Activated CD8-positive, alpha-beta memory T cell treated with anti-CD3 and anti-CD28 coated beads for 4 hours (primary cell): Measurements from ENCODE around the gene OSBPL1A.

Experiments used
- DNase-seq, 2 donors: peaks; one replicate each; pipeline ENCODE4 v3.0.0-alpha.2; 2020; ENCODE audit warnings: low read depth in 2 of 2

Gene OSBPL1A

GRCh38 chr18:24397694-24398368, at the start of gene OSBPL1A:
OSBPL1A (minus strand) TSS chr18:24397824; CDS start chr18:24377533, 20,291 bp downstream.
- DNase-seq: peak; percentile 51 to 65

GRCh38 chr18:24446953-24447538, 49.4 kb upstream of the OSBPL1A start:
- no peak for DNase-seq

- DNase-seq: no peak
These were observed 48.8 kb upstream of the OSBPL1A start for GRCh38 chr18:24446453-24446852.

GRCh38 chr18:24443870-24444269, 46.2 kb upstream of the OSBPL1A start:
- no peak for DNase-seq

GRCh38 chr18:24436939-24437338, 39.3 kb upstream of the OSBPL1A start:
- DNase-seq: no peak

- DNase-seq: no peak
These were observed 35.0 kb upstream of the OSBPL1A start for GRCh38 chr18:24432618-24433017.

- no peak for DNase-seq
These were observed 31.6 kb upstream of the OSBPL1A start for GRCh38 chr18:24429188-24429587.

- no peak for DNase-seq
These were observed 31.1 kb upstream of the OSBPL1A start for GRCh38 chr18:24428709-24429108.

GRCh38 chr18:24427484-24427883, 29.9 kb upstream of the OSBPL1A start:
- DNase-seq: no peak

- peak; percentile 58 to 60 for DNase-seq
These were observed 29.0 kb upstream of the OSBPL1A start, which contains the start of gene IMPACT for GRCh38 chr18:24426398-24427294. IMPACT (plus strand) TSS chr18:24426670; CDS start chr18:24426757, 87 bp downstream.

GRCh38 chr18:24426073-24426397, 28.4 kb upstream of the OSBPL1A start:
- DNase-seq: no peak

- DNase-seq: no peak
These were observed 24.2 kb upstream of the OSBPL1A start for GRCh38 chr18:24421831-24422230.

GRCh38 chr18:24420551-24420950, 22.9 kb upstream of the OSBPL1A start:
- no peak for DNase-seq

- no peak for DNase-seq
These were observed 19.9 kb upstream of the OSBPL1A start for GRCh38 chr18:24417480-24417879.

GRCh38 chr18:24414349-24415003, 16.9 kb upstream of the OSBPL1A start:
- DNase-seq: no peak

GRCh38 chr18:24413148-24413547, 15.5 kb upstream of the OSBPL1A start:
- DNase-seq: no peak

- DNase-seq: no peak
These were observed 10.9 kb upstream of the OSBPL1A start for GRCh38 chr18:24408496-24408895.

- DNase-seq: no peak
These were observed 7.0 kb upstream of the OSBPL1A start for GRCh38 chr18:24404591-24404990.

GRCh38 chr18:24403076-24403475, 5.5 kb upstream of the OSBPL1A start:
- DNase-seq: no peak

- DNase-seq: no peak
These were observed 4.7 kb upstream of the OSBPL1A start for GRCh38 chr18:24402209-24402785.

GRCh38 chr18:24400587-24400986, 3.0 kb upstream of the OSBPL1A start:
- no peak for DNase-seq

GRCh38 chr18:24398540-24398939, 916 bp upstream of the OSBPL1A start:
- no peak for DNase-seq
